ENCODE results near the gene PPP1R3D. TPM values are rescaled to one million over a fixed set of nuclear protein-coding genes. Genes with fewer than 3 reads are reported as not detected.

PPP1R3D gene, protein sequence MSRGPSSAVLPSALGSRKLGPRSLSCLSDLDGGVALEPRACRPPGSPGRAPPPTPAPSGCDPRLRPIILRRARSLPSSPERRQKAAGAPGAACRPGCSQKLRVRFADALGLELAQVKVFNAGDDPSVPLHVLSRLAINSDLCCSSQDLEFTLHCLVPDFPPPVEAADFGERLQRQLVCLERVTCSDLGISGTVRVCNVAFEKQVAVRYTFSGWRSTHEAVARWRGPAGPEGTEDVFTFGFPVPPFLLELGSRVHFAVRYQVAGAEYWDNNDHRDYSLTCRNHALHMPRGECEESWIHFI
- 4.1 and 5.8 TPM in 2 replicates for total RNA-seq

GRCh38 chr20:59940129-59940955 is at the start of gene PPP1R3D, which contains the start of gene FAM217B:
PPP1R3D (minus strand) TSS chr20:59940305; CDS start chr20:59939931, 374 bp downstream.
FAM217B (plus strand) TSS chr20:59940389; CDS start chr20:59943944, 3,555 bp downstream.

DNA sequence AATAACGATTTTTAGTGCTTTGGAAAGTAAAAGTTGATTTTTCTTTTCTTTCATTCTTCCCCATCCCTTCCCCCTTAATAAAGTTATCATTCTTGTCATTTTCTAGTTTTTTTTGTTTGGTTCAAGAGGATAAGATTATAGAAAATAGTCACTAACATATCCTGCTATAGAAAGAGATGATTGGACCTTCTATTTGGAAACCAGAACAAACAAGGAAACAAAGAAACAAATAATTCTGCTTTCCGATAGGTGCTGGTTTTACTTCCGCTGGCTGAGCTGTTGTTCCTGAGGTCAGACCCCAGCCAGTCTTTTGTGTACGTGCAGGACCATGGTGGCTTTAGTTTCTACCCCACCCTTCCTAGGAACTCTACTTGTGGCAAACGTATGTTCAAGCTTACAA is 18.0 kb upstream of the PPP1R3D start, which contains the start of gene CDH26:
Gene CDH26, plus strand, starts transcription at position 301 of the 400 bp plus-strand sequence. CDS start 304 bp downstream, outside the sequence.

GRCh38 chr20:59933296-59933848 is 6.7 kb downstream of the PPP1R3D start, which contains the start of gene SYCP2:
SYCP2 (minus strand) TSS chr20:59933637; CDS start chr20:59922413, 11,224 bp downstream.

Other genes with a start within 250 kb of the PPP1R3D start
- 0.08 and 0.52 TPM in 2 replicates for gene SYCP2, start 6.7 kb downstream of the PPP1R3D start, total RNA-seq
- 3.5 and 7.5 TPM in 2 replicates for gene FAM217B, start 84 bp upstream of the PPP1R3D start, total RNA-seq
- not detected in 2 replicates for gene CDH26, start 18.1 kb upstream of the PPP1R3D start, total RNA-seq

Data from epithelial cell of alveolus of lung (primary cell).